PC-3 (cell line): Measurements from ENCODE around the gene TCEA2.
"Not testable (repeated sequence)": the region's sequence is repeated elsewhere in the genome, so short reads cannot be mapped to it uniquely, and the experiment has no call there.

Experiments
- EZH2 ChIP-seq: fragments of 300-600 bp; sonication (generic); IDR thresholded peaks from one replicate; pipeline ENCODE4 v1.6.1; 2017; ENCODE audit warnings: antibody characterized with exemption, mild to moderate bottlenecking, low read length; ENCODE audit not compliant: unreplicated experiment
- TF ChIP-seq, protein P1 (sequence below): fragments of 300-600 bp; sonication (generic); conservative IDR thresholded peaks from 2 replicates; pipeline ENCODE4 v1.5.1; 2017; ENCODE audit warnings: antibody characterized with exemption, low read depth, mild to moderate bottlenecking, low read length

DNA sequence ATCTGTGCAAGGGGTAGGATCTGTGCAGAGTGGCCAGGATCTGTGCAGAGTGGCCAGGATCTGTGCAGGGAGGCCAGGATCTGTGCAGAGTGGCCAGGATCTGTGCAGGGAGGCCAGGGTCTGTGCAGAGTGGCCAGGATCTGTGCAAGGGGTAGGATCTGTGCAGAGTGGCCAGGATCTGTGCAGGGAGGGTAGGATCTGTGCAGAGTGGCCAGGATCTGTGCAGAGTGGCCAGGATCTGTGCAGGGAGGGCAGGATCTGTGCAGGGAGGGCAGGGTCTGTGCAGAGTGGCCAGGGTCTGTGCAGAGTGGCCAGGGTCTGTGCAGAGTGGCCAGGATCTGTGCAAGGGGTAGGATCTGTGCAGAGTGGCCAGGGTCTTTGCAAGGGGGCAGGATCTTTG is 25.6 kb downstream of the TCEA2 start:
- TF ChIP-seq, protein P1, sequence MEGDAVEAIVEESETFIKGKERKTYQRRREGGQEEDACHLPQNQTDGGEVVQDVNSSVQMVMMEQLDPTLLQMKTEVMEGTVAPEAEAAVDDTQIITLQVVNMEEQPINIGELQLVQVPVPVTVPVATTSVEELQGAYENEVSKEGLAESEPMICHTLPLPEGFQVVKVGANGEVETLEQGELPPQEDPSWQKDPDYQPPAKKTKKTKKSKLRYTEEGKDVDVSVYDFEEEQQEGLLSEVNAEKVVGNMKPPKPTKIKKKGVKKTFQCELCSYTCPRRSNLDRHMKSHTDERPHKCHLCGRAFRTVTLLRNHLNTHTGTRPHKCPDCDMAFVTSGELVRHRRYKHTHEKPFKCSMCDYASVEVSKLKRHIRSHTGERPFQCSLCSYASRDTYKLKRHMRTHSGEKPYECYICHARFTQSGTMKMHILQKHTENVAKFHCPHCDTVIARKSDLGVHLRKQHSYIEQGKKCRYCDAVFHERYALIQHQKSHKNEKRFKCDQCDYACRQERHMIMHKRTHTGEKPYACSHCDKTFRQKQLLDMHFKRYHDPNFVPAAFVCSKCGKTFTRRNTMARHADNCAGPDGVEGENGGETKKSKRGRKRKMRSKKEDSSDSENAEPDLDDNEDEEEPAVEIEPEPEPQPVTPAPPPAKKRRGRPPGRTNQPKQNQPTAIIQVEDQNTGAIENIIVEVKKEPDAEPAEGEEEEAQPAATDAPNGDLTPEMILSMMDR = not testable (repeated sequence)
- not testable (repeated sequence) for TF ChIP-seq EZH2
